H1 (cell line): ENCODE results near the gene FAM13C. TPM values are rescaled to one million over a fixed set of nuclear protein-coding genes. Genes with fewer than 3 reads are reported as not detected.

ENCODE experiments used
- BACH1 ChIP-seq: IDR thresholded peaks from 2 replicates; pipeline ENCODE4 v1.6.1; 2012; ENCODE audit warnings: low read length, improper control_type of control experiment
- BCL11A ChIP-seq, 2 experiments: IDR thresholded peaks; one replicate each; pipeline ENCODE4 v1.6.1; 2011; ENCODE audit warnings: low read depth in 2 of 2, low read length in 2 of 2, mild to moderate bottlenecking in 2 of 2
- BRCA1 ChIP-seq: IDR thresholded peaks from 2 replicates; pipeline ENCODE4 v1.6.1; 2012; ENCODE audit warnings: low read depth, low read length, improper control_type of control experiment
- CHD2 ChIP-seq: IDR thresholded peaks from 2 replicates; pipeline ENCODE4 v1.6.1; 2012; ENCODE audit warnings: low read length, improper control_type of control experiment
- EZH2 ChIP-seq: fragments of 200-600 bp; sonication (generic); IDR thresholded peaks from 2 replicates; pipeline ENCODE4 v1.7.1; 2012; ENCODE audit warnings: low read depth, mild to moderate bottlenecking, moderate library complexity, low read length, inconsistent platforms; ENCODE audit not compliant: severe bottlenecking
- GABPA ChIP-seq: IDR thresholded peaks from 2 replicates; pipeline ENCODE4 v1.6.1; 2011; ENCODE audit warnings: mild to moderate bottlenecking, low read length, moderate library complexity, borderline replicate concordance; ENCODE audit not compliant: insufficient read depth
- NANOG ChIP-seq: IDR thresholded peaks from 2 replicates; pipeline ENCODE4 v1.6.1; 2011; ENCODE audit warnings: low read length, low read depth, mild to moderate bottlenecking, inconsistent platforms; ENCODE audit not compliant: insufficient read depth, poor library complexity, severe bottlenecking
- POU5F1 ChIP-seq: IDR thresholded peaks from 2 replicates; pipeline ENCODE4 v1.6.1; 2011; ENCODE audit warnings: low read depth, mild to moderate bottlenecking, low read length, moderate library complexity
- SAP30 ChIP-seq: fragments of 300-600 bp; sonication (generic); IDR thresholded peaks from 2 replicates; pipeline ENCODE4 v1.7.1; 2012; ENCODE audit warnings: low read length, moderate library complexity, mild to moderate bottlenecking, inconsistent platforms; ENCODE audit not compliant: insufficient read depth, insufficient replicate concordance
- SRF ChIP-seq: IDR thresholded peaks from 2 replicates; pipeline ENCODE4 v1.6.1; 2011; ENCODE audit warnings: mild to moderate bottlenecking, low read depth, low read length, moderate library complexity
- polyA plus RNA-seq, 7 experiments: library from polyadenylated mRNA; depleted of rRNA in 3 of 7; stranded (reverse) in 5 of 7; unstranded in 2 of 7; fragments of >200 nt in 5 of 7; fragments of 200-250 nt in 2 of 7; gene quantifications; 1 replicate in 5 of 7; 2 replicates in 1 of 7; 4 replicates in 1 of 7; pipeline versions ENCODE4 v1.2.1 to v1.2.3, GENCODE V29; 2011 to 2013; ENCODE audit warnings: missing spikeins in 2 of 7, mixed read lengths in 2 of 7
- total RNA-seq: library from RNA; stranded (reverse); fragmentation: NEBNext Ultra II Directional; extraction: Animal tissue kit (Norgen Biotek cat#: 25700); gene quantifications from 2 replicates; pipeline ENCODE4 v1.2.1, GENCODE V29; 2021
- TF ChIP-seq, protein P1 (sequence below): fragments of 300-600 bp; sonication (generic); IDR thresholded peaks from 2 replicates; pipeline ENCODE4 v1.7.1; 2012; ENCODE audit warnings: low read length, moderate library complexity, mild to moderate bottlenecking, inconsistent platforms; ENCODE audit not compliant: insufficient replicate concordance

The FAM13C gene
- total and polyA plus RNA-seq, 2 of the 8 experiments (the other 6 are each of a cell fraction or from before 2014, with no cell fraction given), result 0.56 to 0.62 TPM

DNA sequence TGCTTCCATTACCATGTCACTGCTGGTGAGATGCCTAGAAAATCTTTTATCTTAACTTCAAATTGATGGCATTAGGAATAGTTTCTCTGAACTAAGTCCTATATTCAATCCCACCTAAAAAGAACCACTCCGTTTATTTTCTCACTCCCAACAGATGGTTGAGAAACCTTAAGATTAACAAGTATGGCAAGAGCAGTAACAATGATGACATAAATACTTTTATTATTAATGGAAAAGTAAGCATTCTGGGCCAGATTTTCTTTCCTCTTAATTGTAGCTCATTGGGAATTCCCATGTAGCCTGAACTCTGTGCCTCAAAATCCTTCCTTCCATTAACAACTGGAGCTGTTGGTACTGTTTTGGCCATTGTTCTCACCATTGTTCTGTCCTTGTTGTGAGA lies 21.1 kb upstream of the FAM13C start (continued):
- TF ChIP-seq, protein P1, sequence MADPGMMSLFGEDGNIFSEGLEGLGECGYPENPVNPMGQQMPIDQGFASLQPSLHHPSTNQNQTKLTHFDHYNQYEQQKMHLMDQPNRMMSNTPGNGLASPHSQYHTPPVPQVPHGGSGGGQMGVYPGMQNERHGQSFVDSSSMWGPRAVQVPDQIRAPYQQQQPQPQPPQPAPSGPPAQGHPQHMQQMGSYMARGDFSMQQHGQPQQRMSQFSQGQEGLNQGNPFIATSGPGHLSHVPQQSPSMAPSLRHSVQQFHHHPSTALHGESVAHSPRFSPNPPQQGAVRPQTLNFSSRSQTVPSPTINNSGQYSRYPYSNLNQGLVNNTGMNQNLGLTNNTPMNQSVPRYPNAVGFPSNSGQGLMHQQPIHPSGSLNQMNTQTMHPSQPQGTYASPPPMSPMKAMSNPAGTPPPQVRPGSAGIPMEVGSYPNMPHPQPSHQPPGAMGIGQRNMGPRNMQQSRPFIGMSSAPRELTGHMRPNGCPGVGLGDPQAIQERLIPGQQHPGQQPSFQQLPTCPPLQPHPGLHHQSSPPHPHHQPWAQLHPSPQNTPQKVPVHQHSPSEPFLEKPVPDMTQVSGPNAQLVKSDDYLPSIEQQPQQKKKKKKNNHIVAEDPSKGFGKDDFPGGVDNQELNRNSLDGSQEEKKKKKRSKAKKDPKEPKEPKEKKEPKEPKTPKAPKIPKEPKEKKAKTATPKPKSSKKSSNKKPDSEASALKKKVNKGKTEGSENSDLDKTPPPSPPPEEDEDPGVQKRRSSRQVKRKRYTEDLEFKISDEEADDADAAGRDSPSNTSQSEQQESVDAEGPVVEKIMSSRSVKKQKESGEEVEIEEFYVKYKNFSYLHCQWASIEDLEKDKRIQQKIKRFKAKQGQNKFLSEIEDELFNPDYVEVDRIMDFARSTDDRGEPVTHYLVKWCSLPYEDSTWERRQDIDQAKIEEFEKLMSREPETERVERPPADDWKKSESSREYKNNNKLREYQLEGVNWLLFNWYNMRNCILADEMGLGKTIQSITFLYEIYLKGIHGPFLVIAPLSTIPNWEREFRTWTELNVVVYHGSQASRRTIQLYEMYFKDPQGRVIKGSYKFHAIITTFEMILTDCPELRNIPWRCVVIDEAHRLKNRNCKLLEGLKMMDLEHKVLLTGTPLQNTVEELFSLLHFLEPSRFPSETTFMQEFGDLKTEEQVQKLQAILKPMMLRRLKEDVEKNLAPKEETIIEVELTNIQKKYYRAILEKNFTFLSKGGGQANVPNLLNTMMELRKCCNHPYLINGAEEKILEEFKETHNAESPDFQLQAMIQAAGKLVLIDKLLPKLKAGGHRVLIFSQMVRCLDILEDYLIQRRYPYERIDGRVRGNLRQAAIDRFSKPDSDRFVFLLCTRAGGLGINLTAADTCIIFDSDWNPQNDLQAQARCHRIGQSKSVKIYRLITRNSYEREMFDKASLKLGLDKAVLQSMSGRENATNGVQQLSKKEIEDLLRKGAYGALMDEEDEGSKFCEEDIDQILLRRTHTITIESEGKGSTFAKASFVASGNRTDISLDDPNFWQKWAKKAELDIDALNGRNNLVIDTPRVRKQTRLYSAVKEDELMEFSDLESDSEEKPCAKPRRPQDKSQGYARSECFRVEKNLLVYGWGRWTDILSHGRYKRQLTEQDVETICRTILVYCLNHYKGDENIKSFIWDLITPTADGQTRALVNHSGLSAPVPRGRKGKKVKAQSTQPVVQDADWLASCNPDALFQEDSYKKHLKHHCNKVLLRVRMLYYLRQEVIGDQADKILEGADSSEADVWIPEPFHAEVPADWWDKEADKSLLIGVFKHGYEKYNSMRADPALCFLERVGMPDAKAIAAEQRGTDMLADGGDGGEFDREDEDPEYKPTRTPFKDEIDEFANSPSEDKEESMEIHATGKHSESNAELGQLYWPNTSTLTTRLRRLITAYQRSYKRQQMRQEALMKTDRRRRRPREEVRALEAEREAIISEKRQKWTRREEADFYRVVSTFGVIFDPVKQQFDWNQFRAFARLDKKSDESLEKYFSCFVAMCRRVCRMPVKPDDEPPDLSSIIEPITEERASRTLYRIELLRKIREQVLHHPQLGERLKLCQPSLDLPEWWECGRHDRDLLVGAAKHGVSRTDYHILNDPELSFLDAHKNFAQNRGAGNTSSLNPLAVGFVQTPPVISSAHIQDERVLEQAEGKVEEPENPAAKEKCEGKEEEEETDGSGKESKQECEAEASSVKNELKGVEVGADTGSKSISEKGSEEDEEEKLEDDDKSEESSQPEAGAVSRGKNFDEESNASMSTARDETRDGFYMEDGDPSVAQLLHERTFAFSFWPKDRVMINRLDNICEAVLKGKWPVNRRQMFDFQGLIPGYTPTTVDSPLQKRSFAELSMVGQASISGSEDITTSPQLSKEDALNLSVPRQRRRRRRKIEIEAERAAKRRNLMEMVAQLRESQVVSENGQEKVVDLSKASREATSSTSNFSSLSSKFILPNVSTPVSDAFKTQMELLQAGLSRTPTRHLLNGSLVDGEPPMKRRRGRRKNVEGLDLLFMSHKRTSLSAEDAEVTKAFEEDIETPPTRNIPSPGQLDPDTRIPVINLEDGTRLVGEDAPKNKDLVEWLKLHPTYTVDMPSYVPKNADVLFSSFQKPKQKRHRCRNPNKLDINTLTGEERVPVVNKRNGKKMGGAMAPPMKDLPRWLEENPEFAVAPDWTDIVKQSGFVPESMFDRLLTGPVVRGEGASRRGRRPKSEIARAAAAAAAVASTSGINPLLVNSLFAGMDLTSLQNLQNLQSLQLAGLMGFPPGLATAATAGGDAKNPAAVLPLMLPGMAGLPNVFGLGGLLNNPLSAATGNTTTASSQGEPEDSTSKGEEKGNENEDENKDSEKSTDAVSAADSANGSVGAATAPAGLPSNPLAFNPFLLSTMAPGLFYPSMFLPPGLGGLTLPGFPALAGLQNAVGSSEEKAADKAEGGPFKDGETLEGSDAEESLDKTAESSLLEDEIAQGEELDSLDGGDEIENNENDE, result no peak
- TF ChIP-seq EZH2 (no peak), BCL11A (IDR thresholded peaks at IDR 0.05; ENCODE audit: low read depth in 2 of 2, low read length in 2 of 2) (no peak), CHD2 (no peak), BRCA1 (no peak), POU5F1 (no peak), SAP30 (no peak), GABPA (no peak), NANOG (no peak), BACH1 (no peak), SRF (no peak)
